Measurements from ENCODE around the gene RBFA. TPM values are rescaled to one million over a fixed set of nuclear protein-coding genes. Genes with fewer than 3 reads are reported as not detected.

The RBFA gene
- total and polyA plus RNA-seq, 11 donors, result 15.5 to 32.2 (median 21.6) TPM

DNA sequence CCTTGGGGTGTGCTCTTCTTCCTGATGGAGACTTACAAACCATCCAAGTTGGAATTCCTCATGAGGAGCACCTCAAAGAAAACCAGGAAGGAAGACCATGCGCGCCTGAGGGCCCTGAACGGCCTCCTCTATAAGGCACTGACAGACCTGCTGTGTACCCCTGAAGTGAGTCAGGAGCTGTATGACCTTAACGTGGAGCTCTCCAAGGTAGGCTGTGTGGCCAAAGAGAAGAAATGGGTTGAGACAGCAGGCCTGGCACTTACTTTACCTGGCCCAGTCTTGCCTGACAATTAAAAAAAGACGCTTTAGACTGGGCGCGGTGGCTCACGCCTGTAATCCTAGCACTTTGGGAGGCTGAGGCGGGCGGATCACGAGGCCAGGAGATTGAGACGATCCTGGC lies 3.1 kb downstream of the RBFA start:
- intact Hi-C loops (cut with DNase I), result loop anchor here in 7 of 10 donors (5.0 to 10.0 kb wide), 4 partner anchors 52 to 642 kb away; partner anchors contain the start of genes ADNP2 (in 3 of the 7), TXNL4A (in 2 of the 7), NFATC1 (in 1 of the 7) and SLC66A2 (in 1 of the 7)
- DNase-seq, result no peak
- Histone ChIP-seq H3K36me3 (peaks cover 0 to 30% (median 16%) of the 10 kb centered on the region in 9 donors), H3K9me3 (no peaks in the 10 kb centered on the region), H3K27ac (no peak overlapping the region), H3K4me1 (peaks cover 0 to 18% (median 10%) of the 10 kb centered on the region in 12 donors), H3K4me3 (no peak overlapping the region), H3K27me3 (no peaks in the 10 kb centered on the region)
- WGBS, 4 donors, result 93 to 97% (median 95%) methylated on average over 12 of the region's 12 CpGs
- TF ChIP-seq CTCF (IDR thresholded peaks at IDR 0.05) (no peak), POLR2A (IDR thresholded peaks at IDR 0.05) (no peak)
- ATAC-seq, result no peak

GRCh38 chr18:80037869-80038630 lies 3.8 kb downstream of the RBFA start:
- H3K36me3 ChIP-seq, result peaks cover 0 to 37% (median 21%) of the 10 kb centered on the region in 9 donors
- H3K4me1 ChIP-seq, result peaks cover 0 to 14% (median 9%) of the 10 kb centered on the region in 12 donors
- no peaks in the 10 kb centered on the region for H3K9me3 ChIP-seq
- no peak for DNase-seq
- no peak overlapping the region for H3K27ac ChIP-seq
- TF ChIP-seq POLR2A (IDR thresholded peaks at IDR 0.05) (no peak), CTCF (IDR thresholded peaks at IDR 0.05) (no peak)
- intact Hi-C loops (cut with DNase I), result loop anchor here in 7 of 10 donors (5.0 to 10.0 kb wide), 4 partner anchors 53 to 643 kb away; partner anchors contain the start of genes ADNP2 (in 3 of the 7), TXNL4A (in 2 of the 7), NFATC1 (in 1 of the 7) and SLC66A2 (in 1 of the 7)
- no peaks in the 10 kb centered on the region for H3K27me3 ChIP-seq
- no peak overlapping the region for H3K4me3 ChIP-seq
- 82 to 94% (median 90%) methylated on average over 17 of the region's 17 CpGs for WGBS, 4 donors
- no peak for ATAC-seq

DNA sequence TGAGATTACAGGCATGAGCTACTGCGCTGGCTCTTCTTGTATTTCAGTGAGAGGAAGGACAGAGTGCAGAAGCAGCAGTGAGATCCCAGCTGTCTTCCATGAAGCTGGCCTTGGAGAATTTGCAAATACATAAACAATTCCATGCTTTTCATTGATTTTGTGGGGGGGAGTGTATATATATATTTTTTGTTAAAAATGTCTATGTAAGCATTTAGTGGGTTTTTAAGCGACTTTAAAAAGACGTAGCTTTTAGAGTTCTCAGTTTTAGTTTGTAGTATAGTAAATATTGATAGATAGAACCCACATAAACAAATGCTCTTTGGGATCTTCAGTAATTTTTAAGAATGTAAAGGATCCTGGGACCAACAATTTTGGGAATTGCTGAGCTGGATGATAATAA lies 6.3 kb downstream of the RBFA start:
- intact Hi-C loops (cut with DNase I), result no loop called here
- peaks cover 0 to 53% (median 36%) of the 10 kb centered on the region in 9 donors for H3K36me3 ChIP-seq

More for the DNA sequence above, 6.3 kb downstream of the RBFA start:
- 95 to 99% (median 98%) methylated on average over 3 of the region's 3 CpGs for WGBS, 4 donors
- TF ChIP-seq CTCF (IDR thresholded peaks at IDR 0.05), result no peak
- no peak for TF ChIP-seq POLR2A (IDR thresholded peaks at IDR 0.05)
- ATAC-seq (no peak), DNase-seq (no peak)
- no peak overlapping the region for H3K4me3 ChIP-seq
- peaks cover 0 to 6% (median 1%) of the 10 kb centered on the region in 12 donors for H3K4me1 ChIP-seq
- no peaks in the 10 kb centered on the region for H3K9me3 ChIP-seq
- H3K27ac ChIP-seq, result no peak overlapping the region
- H3K27me3 ChIP-seq, result no peaks in the 10 kb centered on the region

All from heart left ventricle (tissue), 16 donors.